ENCODE measurements around the gene GLT6D1.

- no peak for TF ChIP-seq CTCF (IDR thresholded peaks at IDR 0.05; ENCODE audit: insufficient read depth, low read length)
- no peak for TF ChIP-seq POLR2AphosphoS5 (IDR thresholded peaks at IDR 0.05; ENCODE audit: low read depth)
These were observed 47.6 kb downstream of the GLT6D1 start for GRCh38 chr9:135591506-135592330.
